Activated T-cell treated with anti-CD3 and anti-CD28 coated beads, Interleukin-2, amount 50 U/mL, for 72 hours (primary cell): Measurements from ENCODE around the gene INPP4B. TPM values are rescaled to one million over a fixed set of nuclear protein-coding genes. Genes with fewer than 3 reads are reported as not detected.

Source experiments
- ATAC-seq, 2 donors: fragments of 150-1000 bp; cut with Tn5 transposase; replicated peaks in 1 of 2; 2 replicates each; pipeline ENCODE4 v1.10.0; 2021; ENCODE audit warnings: moderate library complexity in 2 of 2, mild to moderate bottlenecking in 1 of 2
- DNase-seq, 2 donors: peaks; one replicate each; pipeline ENCODE4 v3.0.0; 2021 to 2022; ENCODE audit warnings: mixed read lengths in 1 of 2
- H3K27ac Mint-ChIP-seq: one replicate; pipeline ENCODE4 v1.8.0; 2022; ENCODE audit warnings: mild to moderate bottlenecking, moderate library complexity, mixed read lengths
- H3K27me3 Mint-ChIP-seq: one replicate; pipeline ENCODE4 v1.8.0; 2022; ENCODE audit warnings: low read depth, mixed read lengths
- H3K36me3 Mint-ChIP-seq, 2 donors: one replicate each; pipeline ENCODE4 v1.8.0; 2022; ENCODE audit warnings: mixed read lengths in 2 of 2, mild to moderate bottlenecking in 1 of 2; ENCODE audit not compliant: insufficient read depth in 2 of 2
- H3K4me1 Mint-ChIP-seq: one replicate; pipeline ENCODE4 v1.8.0; 2022; ENCODE audit warnings: low read depth, mixed read lengths
- H3K4me3 Mint-ChIP-seq, 2 donors: one replicate each; pipeline ENCODE4 v1.8.0; 2022; ENCODE audit warnings: mild to moderate bottlenecking in 2 of 2, mixed read lengths in 2 of 2, moderate library complexity in 2 of 2
- H3K9me3 Mint-ChIP-seq, 2 donors: one replicate each; pipeline ENCODE4 v1.8.0; 2022; ENCODE audit warnings: mixed read lengths in 2 of 2
- total RNA-seq, 2 donors: library from RNA; stranded (reverse); gene quantifications; one replicate each; pipeline ENCODE4 v1.2.3, GENCODE V29; 2022

The INPP4B gene
- total RNA-seq, 2 donors from 2014 or later: 64.9 to 67.3 TPM

DNA sequence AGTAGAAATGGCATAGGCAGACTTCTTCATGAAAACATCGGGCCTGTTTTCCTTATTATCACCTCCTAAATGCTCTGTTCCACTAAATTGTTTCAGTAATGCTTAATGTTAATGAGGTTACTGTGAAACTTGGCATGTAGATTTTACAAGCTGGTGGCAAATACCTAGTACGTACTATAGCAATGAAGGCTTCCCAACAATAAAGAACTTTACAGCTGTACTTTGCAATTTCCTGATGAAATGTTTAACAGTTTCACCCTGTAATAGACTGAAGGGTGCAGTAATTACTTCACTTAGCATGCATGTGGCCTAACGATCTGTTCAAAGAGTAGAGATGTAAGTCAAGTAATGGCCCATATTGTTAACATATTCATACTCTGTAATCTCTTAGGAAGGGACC is 685.0 kb downstream of the INPP4B start:
- peaks cover 13 to 40% of the 10 kb centered on the region in 2 donors for H3K36me3 Mint-ChIP-seq
- no peaks in the 10 kb centered on the region for H3K27me3 Mint-ChIP-seq

DNA sequence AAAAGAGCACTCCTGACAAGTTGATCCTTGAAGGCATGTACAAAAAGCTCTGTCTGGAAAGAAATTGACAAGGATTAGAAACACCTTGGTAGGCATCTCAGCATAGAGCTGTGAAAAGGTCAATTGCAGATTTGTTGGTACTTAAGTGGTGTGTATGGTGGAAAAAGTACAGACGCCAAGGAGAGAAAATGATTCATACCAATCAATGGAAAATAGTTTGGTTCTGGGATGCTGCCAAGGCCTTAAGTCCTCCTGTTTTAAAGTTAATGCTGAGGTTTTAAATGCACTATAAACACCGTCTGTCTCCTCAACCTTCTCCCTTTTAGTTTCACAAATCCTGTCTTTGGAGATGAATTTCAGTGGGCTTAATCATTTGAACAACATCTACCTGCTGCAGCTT is 685.6 kb downstream of the INPP4B start:
- no peak for ATAC-seq
- Mint-ChIP-seq H3K9me3 (peaks cover 0 to 5% of the 10 kb centered on the region in 2 donors), H3K27ac (peak overlapping the region; percentile 42), H3K27me3 (no peaks in the 10 kb centered on the region), H3K4me1 (peaks cover 21% of the 10 kb centered on the region), H3K36me3 (peaks cover 13 to 38% of the 10 kb centered on the region in 2 donors), H3K4me3 (no peak overlapping the region)
- no peak for DNase-seq

More for the DNA sequence above, 685.0 kb downstream of the INPP4B start:
- Mint-ChIP-seq H3K27ac (no peak overlapping the region), H3K9me3 (peaks cover 0 to 5% of the 10 kb centered on the region in 2 donors), H3K4me3 (no peak overlapping the region), H3K4me1 (peaks cover 24% of the 10 kb centered on the region)
- DNase-seq (no peak), ATAC-seq (no peak)

DNA sequence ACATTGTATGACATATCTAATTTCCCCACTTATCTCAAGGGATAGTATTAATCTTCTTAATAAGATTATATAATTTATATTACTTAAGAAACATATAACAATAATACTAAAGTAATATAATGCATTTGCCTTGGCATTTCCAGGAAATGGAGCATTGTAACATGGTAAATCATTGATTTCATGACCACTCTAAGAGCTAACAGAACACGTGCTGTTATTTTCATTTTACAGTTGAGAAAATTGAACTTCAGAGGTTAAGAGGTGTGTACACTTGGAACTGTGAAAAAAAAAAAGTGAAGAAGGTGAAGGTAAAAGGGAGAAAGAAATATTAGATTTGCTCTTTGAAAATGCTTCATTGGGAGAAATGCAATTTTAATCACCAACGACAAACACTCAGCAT is 687.1 kb downstream of the INPP4B start:
- no peak overlapping the region for H3K4me3 Mint-ChIP-seq
- ATAC-seq (no peak), DNase-seq (no peak)
- H3K4me1 Mint-ChIP-seq: peaks cover 12% of the 10 kb centered on the region
- H3K27ac Mint-ChIP-seq: no peak overlapping the region
- H3K36me3 Mint-ChIP-seq: peaks cover 10 to 31% of the 10 kb centered on the region in 2 donors
- H3K27me3 Mint-ChIP-seq: no peaks in the 10 kb centered on the region
- no peaks in the 10 kb centered on the region for H3K9me3 Mint-ChIP-seq

GRCh38 chr4:142156256-142156655 is 689.8 kb downstream of the INPP4B start:
- Mint-ChIP-seq H3K36me3 (peaks cover 10 to 31% of the 10 kb centered on the region in 2 donors), H3K4me3 (no peak overlapping the region), H3K4me1 (peaks cover 7% of the 10 kb centered on the region), H3K9me3 (no peaks in the 10 kb centered on the region), H3K27me3 (no peaks in the 10 kb centered on the region), H3K27ac (no peak overlapping the region)
- DNase-seq (no peak), ATAC-seq (no peak)

DNA sequence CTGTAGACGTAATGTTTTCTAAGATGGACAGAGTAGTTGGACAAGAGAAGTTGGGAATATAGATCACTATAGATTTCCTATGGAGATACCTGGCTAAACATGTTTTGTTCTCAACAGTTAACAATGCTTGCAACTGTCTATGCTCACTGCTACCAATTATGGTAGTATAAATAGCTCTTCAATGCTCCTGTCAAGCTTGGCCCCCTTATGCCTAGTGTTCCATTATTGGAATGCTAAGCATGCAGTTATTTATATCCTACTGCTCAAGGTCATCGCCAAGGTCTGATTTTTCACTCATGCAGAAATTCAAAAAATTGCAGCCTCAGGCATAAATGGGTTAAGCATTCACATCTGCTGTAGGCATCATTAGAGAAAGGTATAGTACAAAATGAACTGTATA is 690.8 kb downstream of the INPP4B start:
- Mint-ChIP-seq H3K36me3 (peaks cover 8 to 23% of the 10 kb centered on the region in 2 donors), H3K9me3 (no peaks in the 10 kb centered on the region)
- no peak for DNase-seq

GRCh38 chr4:142150483-142150882 is 695.6 kb downstream of the INPP4B start:
- no peaks in the 10 kb centered on the region for H3K27me3 Mint-ChIP-seq
- H3K9me3 Mint-ChIP-seq: no peaks in the 10 kb centered on the region
- ATAC-seq (no peak), DNase-seq (no peak)
- H3K36me3 Mint-ChIP-seq: peaks cover 0 to 18% of the 10 kb centered on the region in 2 donors
- H3K27ac Mint-ChIP-seq: no peak overlapping the region
- H3K4me3 Mint-ChIP-seq: no peak overlapping the region
- H3K4me1 Mint-ChIP-seq: peaks cover 9% of the 10 kb centered on the region

More for the DNA sequence above, 690.8 kb downstream of the INPP4B start:
- ATAC-seq: no peak
- Mint-ChIP-seq H3K4me3 (no peak overlapping the region), H3K27me3 (no peaks in the 10 kb centered on the region), H3K4me1 (peaks cover 7% of the 10 kb centered on the region), H3K27ac (no peak overlapping the region)

DNA sequence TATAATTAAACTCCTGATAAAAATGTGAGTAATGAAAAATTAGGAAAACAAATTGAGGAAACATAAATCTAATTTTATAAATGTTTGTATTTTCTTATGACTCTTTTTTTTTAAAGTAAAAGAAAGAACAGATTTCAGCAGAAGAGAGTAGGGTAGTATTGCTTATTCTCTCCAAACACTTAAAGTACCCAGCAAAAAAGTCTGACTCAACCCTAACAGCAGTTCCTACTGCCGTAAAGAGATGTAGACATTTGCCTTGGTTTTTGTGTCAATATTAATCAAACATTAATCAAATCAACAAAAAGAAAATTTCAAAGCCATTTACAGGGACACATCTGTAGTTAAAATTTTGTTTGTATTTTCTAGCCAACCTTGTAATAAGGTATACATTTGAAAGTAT is 701.3 kb downstream of the INPP4B start:
- Mint-ChIP-seq H3K4me3 (no peak overlapping the region), H3K9me3 (no peaks in the 10 kb centered on the region), H3K4me1 (peaks cover 20% of the 10 kb centered on the region), H3K27ac (peak overlapping the region; percentile 84), H3K36me3 (peaks cover 4 to 34% of the 10 kb centered on the region in 2 donors), H3K27me3 (no peaks in the 10 kb centered on the region)
- no peak for DNase-seq
- no peak for ATAC-seq

GRCh38 chr4:142142366-142143054 is 703.6 kb downstream of the INPP4B start:
- ATAC-seq (peak in 1 of 2 donors; percentile 55), DNase-seq (no peak)
- no peaks in the 10 kb centered on the region for H3K27me3 Mint-ChIP-seq
- H3K4me1 Mint-ChIP-seq: peaks cover 20% of the 10 kb centered on the region
- H3K36me3 Mint-ChIP-seq: peaks cover 7 to 37% of the 10 kb centered on the region in 2 donors
- peak overlapping the region; percentile 98 for H3K27ac Mint-ChIP-seq
- H3K4me3 Mint-ChIP-seq: peak overlapping the region in 1 of 2 donors; percentile 35
- peaks cover 0 to 2% of the 10 kb centered on the region in 2 donors for H3K9me3 Mint-ChIP-seq

GRCh38 chr4:142141224-142141623 is 704.9 kb downstream of the INPP4B start:
- ATAC-seq: no peak
- Mint-ChIP-seq H3K27ac (peak overlapping the region; percentile 81), H3K4me1 (peaks cover 11% of the 10 kb centered on the region), H3K27me3 (no peaks in the 10 kb centered on the region), H3K9me3 (peaks cover 0 to 2% of the 10 kb centered on the region in 2 donors), H3K4me3 (no peak overlapping the region), H3K36me3 (peaks cover 11 to 44% of the 10 kb centered on the region in 2 donors)
- no peak for DNase-seq

- H3K9me3 Mint-ChIP-seq: no peaks in the 10 kb centered on the region
- no peak overlapping the region for H3K4me3 Mint-ChIP-seq
- DNase-seq (no peak), ATAC-seq (no peak)
- no peaks in the 10 kb centered on the region for H3K27me3 Mint-ChIP-seq
- H3K27ac Mint-ChIP-seq: peak overlapping the region; percentile 87
- peaks cover 20% of the 10 kb centered on the region for H3K4me1 Mint-ChIP-seq
- peaks cover 0 to 2% of the 10 kb centered on the region in 2 donors for H3K36me3 Mint-ChIP-seq
Measured at GRCh38 chr4:142130666-142131065, 715.4 kb downstream of the INPP4B start.

GRCh38 chr4:142129931-142130330 is 716.2 kb downstream of the INPP4B start:
- Mint-ChIP-seq H3K27ac (peak overlapping the region; percentile 87), H3K4me1 (peaks cover 20% of the 10 kb centered on the region), H3K36me3 (peaks cover 0 to 3% of the 10 kb centered on the region in 2 donors), H3K27me3 (no peaks in the 10 kb centered on the region), H3K4me3 (no peak overlapping the region), H3K9me3 (no peaks in the 10 kb centered on the region)
- DNase-seq (no peak), ATAC-seq (no peak)

DNA sequence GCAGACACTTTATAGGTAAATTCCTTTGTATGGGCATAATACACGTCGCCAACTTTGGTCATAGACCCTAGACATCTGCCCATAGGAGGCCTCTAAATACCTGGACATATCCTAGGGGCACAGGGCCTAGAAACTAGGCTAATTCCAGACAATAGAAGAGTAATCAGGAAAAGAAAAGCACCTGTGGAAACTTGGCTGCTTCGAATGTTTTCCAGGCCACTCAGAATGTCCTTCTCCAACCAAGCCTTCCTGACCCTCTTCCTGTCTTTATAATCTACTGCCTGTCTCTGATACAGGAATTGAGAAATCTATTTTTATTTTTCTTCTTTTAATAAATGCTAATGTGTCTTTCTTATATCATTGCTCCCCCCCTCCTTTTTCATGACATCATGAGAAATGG is 716.6 kb downstream of the INPP4B start:
- ATAC-seq (no peak), DNase-seq (no peak)
- peaks cover 20% of the 10 kb centered on the region for H3K4me1 Mint-ChIP-seq
- H3K36me3 Mint-ChIP-seq: peaks cover 0 to 3% of the 10 kb centered on the region in 2 donors
- H3K27me3 Mint-ChIP-seq: no peaks in the 10 kb centered on the region
- no peaks in the 10 kb centered on the region for H3K9me3 Mint-ChIP-seq
- H3K27ac Mint-ChIP-seq: peak overlapping the region; percentile 87
- no peak overlapping the region for H3K4me3 Mint-ChIP-seq

GRCh38 chr4:142128529-142128928 is 717.6 kb downstream of the INPP4B start:
- no peak for DNase-seq
- ATAC-seq: no peak
- peak overlapping the region; percentile 35 for H3K27ac Mint-ChIP-seq
- H3K36me3 Mint-ChIP-seq: peaks cover 0 to 3% of the 10 kb centered on the region in 2 donors
- H3K4me3 Mint-ChIP-seq: no peak overlapping the region
- H3K9me3 Mint-ChIP-seq: no peaks in the 10 kb centered on the region
- H3K4me1 Mint-ChIP-seq: peaks cover 20% of the 10 kb centered on the region
- H3K27me3 Mint-ChIP-seq: no peaks in the 10 kb centered on the region
